GM12891 (cell line): ENCODE data around the gene OR2G2.

Source experiments
- DNase-seq: peaks from one replicate; pipeline ENCODE4 v3.0.0; 2011; ENCODE audit warnings: low spot score; ENCODE audit not compliant: insufficient read length
- FAIRE-seq: peaks from 2 replicates; lab custom pipeline; 2011; peaks lifted over from hg19 to GRCh38; lab: Jason Lieb, UNC
- PAX5 ChIP-seq: IDR thresholded peaks from 2 replicates; pipeline ENCODE4 v1.6.1; 2011; ENCODE audit warnings: low read length, moderate library complexity, mild to moderate bottlenecking; ENCODE audit not compliant: insufficient read depth, severe bottlenecking
- POLR2A ChIP-seq: IDR thresholded peaks from 2 replicates; pipeline ENCODE4 v1.6.1; 2011; ENCODE audit warnings: low read depth, low read length, control low read depth
- POLR2AphosphoS5 ChIP-seq: IDR thresholded peaks from 2 replicates; pipeline ENCODE4 v1.6.1; 2011; ENCODE audit warnings: low read depth, low read length, control low read depth
- POU2F2 ChIP-seq: IDR thresholded peaks from 2 replicates; pipeline ENCODE4 v1.6.1; 2011; ENCODE audit warnings: low read depth, mild to moderate bottlenecking, control low read depth, low read length, moderate library complexity
- SPI1 ChIP-seq: IDR thresholded peaks from 2 replicates; pipeline ENCODE4 v1.6.1; 2011; ENCODE audit warnings: low read depth, low read length, control low read depth
- TAF1 ChIP-seq: IDR thresholded peaks from 2 replicates; pipeline ENCODE4 v1.6.1; 2011; ENCODE audit warnings: low read depth, low read length, control low read depth

The OR2G2 gene

DNA sequence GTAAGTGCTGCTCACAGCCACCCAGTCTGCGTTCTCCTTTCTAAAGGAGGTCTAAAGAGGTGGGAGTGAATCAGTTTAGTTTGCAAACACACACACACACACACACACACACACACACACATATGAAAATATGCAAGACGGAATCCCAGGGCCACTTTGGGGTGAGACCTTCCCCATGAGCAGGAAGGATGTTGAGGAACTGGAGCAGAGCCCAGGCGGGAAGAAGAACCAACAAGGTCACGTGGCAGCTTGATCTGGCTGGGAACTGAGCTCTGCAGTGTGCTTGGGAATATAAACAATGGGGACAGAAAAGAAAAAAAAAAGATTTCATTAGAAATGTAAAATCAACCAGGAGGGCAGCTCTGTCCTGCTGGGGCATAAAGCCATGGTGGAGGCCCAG, 49.9 kb downstream of the OR2G2 start:
- FAIRE-seq (no peak), DNase-seq (no peak)
- TF ChIP-seq POLR2AphosphoS5, result no peak
- TF ChIP-seq TAF1, result no peak
- no peak for TF ChIP-seq POLR2A
- no peak for TF ChIP-seq SPI1
- no peak for TF ChIP-seq POU2F2
- TF ChIP-seq PAX5, result no peak

GRCh38 chr1:247638781-247639180, 50.6 kb downstream of the OR2G2 start:
- TF ChIP-seq PAX5 (no peak), POU2F2 (no peak), POLR2A (no peak), POLR2AphosphoS5 (no peak), SPI1 (no peak), TAF1 (no peak)
- DNase-seq, result no peak
- no peak for FAIRE-seq
